ENCODE data around the gene TBC1D32.
"Not testable (repeated sequence)": the region's sequence is repeated elsewhere in the genome, so short reads cannot be mapped to it uniquely, and the experiment has no call there.

The TBC1D32 gene

GRCh38 chr6:121124600-121124999 is 209.7 kb downstream of the TBC1D32 start:
- no peak for DNase-seq (ENCODE audit: low read depth)

- DNase-seq (ENCODE audit: low read depth), result no peak
These were observed 221.9 kb downstream of the TBC1D32 start for GRCh38 chr6:121112356-121112755.

GRCh38 chr6:121110733-121111132 is 223.5 kb downstream of the TBC1D32 start:
- DNase-seq (ENCODE audit: low read depth), result no peak

GRCh38 chr6:121106962-121107361 is 227.3 kb downstream of the TBC1D32 start:
- no peak for DNase-seq (ENCODE audit: low read depth)

- DNase-seq (ENCODE audit: low read depth), result no peak
These were observed 228.8 kb downstream of the TBC1D32 start for GRCh38 chr6:121105461-121105860.

GRCh38 chr6:121093928-121094327 is 240.4 kb downstream of the TBC1D32 start:
- no peak for DNase-seq (ENCODE audit: low read depth)

- no peak for DNase-seq (ENCODE audit: low read depth)
These were observed 243.8 kb downstream of the TBC1D32 start for GRCh38 chr6:121090492-121090891.

GRCh38 chr6:121086876-121087275 is 247.4 kb downstream of the TBC1D32 start:
- no peak for DNase-seq (ENCODE audit: low read depth)

- no peak for DNase-seq (ENCODE audit: low read depth)
These were observed 258.2 kb downstream of the TBC1D32 start for GRCh38 chr6:121076119-121076518.

GRCh38 chr6:121068749-121069148 is 265.5 kb downstream of the TBC1D32 start:
- DNase-seq (ENCODE audit: low read depth), result not testable (repeated sequence)

GRCh38 chr6:121067381-121067780 is 266.9 kb downstream of the TBC1D32 start:
- no peak for DNase-seq (ENCODE audit: low read depth)

GRCh38 chr6:121064345-121064744 is 269.9 kb downstream of the TBC1D32 start:
- no peak for DNase-seq (ENCODE audit: low read depth)

- peak; percentile 31 for DNase-seq (ENCODE audit: low read depth)
These were observed 278.6 kb downstream of the TBC1D32 start for GRCh38 chr6:121055572-121056163.

GRCh38 chr6:121048593-121048992 is 285.7 kb downstream of the TBC1D32 start:
- not testable (repeated sequence) for DNase-seq (ENCODE audit: low read depth)

GRCh38 chr6:121044905-121045304 is 289.4 kb downstream of the TBC1D32 start:
- not testable (repeated sequence) for DNase-seq (ENCODE audit: low read depth)

- DNase-seq (ENCODE audit: low read depth), result not testable (repeated sequence)
These were observed 290.6 kb downstream of the TBC1D32 start for GRCh38 chr6:121043706-121044105.

- DNase-seq (ENCODE audit: low read depth), result not testable (repeated sequence)
These were observed 291.1 kb downstream of the TBC1D32 start for GRCh38 chr6:121043211-121043610.

- DNase-seq (ENCODE audit: low read depth), result no peak
These were observed 291.5 kb downstream of the TBC1D32 start for GRCh38 chr6:121042766-121043165.

- DNase-seq (ENCODE audit: low read depth), result no peak
These were observed 293.4 kb downstream of the TBC1D32 start for GRCh38 chr6:121040831-121041230.

GRCh38 chr6:121033091-121033490 is 301.2 kb downstream of the TBC1D32 start:
- DNase-seq (ENCODE audit: low read depth), result no peak

- DNase-seq (ENCODE audit: low read depth), result no peak
These were observed 301.8 kb downstream of the TBC1D32 start for GRCh38 chr6:121032268-121033006.

Data from fibroblast of the conjunctiva (primary cell).